NAMALWA (cell line): ENCODE measurements around the gene HSBP1L1.

Experiments used
- DNase-seq: peaks from one replicate; pipeline ENCODE4 v3.0.0-alpha.2; 2015; ENCODE audit warnings: low spot score

Gene HSBP1L1

GRCh38 chr18:79930020-79930642, 34.3 kb upstream of the HSBP1L1 start:
- peak; percentile 10 for DNase-seq

GRCh38 chr18:79931475-79931874, 33.0 kb upstream of the HSBP1L1 start:
- no peak for DNase-seq

GRCh38 chr18:79932907-79933306, 31.5 kb upstream of the HSBP1L1 start:
- DNase-seq = no peak

GRCh38 chr18:79933765-79934164, 30.7 kb upstream of the HSBP1L1 start:
- DNase-seq = peak; percentile 39

- no peak for DNase-seq
Measured at GRCh38 chr18:79934311-79935097, 29.9 kb upstream of the HSBP1L1 start.

GRCh38 chr18:79935098-79935480, 29.4 kb upstream of the HSBP1L1 start:
- DNase-seq = no peak

- no peak for DNase-seq
Measured at GRCh38 chr18:79935499-79935898, 28.9 kb upstream of the HSBP1L1 start.

- no peak for DNase-seq
Measured at GRCh38 chr18:79935925-79936324, 28.5 kb upstream of the HSBP1L1 start.

GRCh38 chr18:79936641-79937040, 27.8 kb upstream of the HSBP1L1 start:
- DNase-seq = no peak

- no peak for DNase-seq
Measured at GRCh38 chr18:79937103-79937860, 27.2 kb upstream of the HSBP1L1 start.

- no peak for DNase-seq
Measured at GRCh38 chr18:79938196-79938595, 26.2 kb upstream of the HSBP1L1 start.

- DNase-seq = no peak
Measured at GRCh38 chr18:79939096-79939495, 25.3 kb upstream of the HSBP1L1 start.

GRCh38 chr18:79940126-79940813, 24.2 kb upstream of the HSBP1L1 start:
- no peak for DNase-seq

- no peak for DNase-seq
Measured at GRCh38 chr18:79940814-79941472, 23.5 kb upstream of the HSBP1L1 start.

GRCh38 chr18:79941473-79942119, 22.8 kb upstream of the HSBP1L1 start:
- no peak for DNase-seq

GRCh38 chr18:79942211-79942610, 22.2 kb upstream of the HSBP1L1 start:
- no peak for DNase-seq

- no peak for DNase-seq
Measured at GRCh38 chr18:79942786-79943607, 21.4 kb upstream of the HSBP1L1 start.

GRCh38 chr18:79943608-79944125, 20.8 kb upstream of the HSBP1L1 start:
- no peak for DNase-seq

GRCh38 chr18:79944126-79944731, 20.2 kb upstream of the HSBP1L1 start:
- no peak for DNase-seq

- no peak for DNase-seq
Measured at GRCh38 chr18:79944746-79945117, 19.7 kb upstream of the HSBP1L1 start.
